Umbilical cord (tissue), 2 donors: ENCODE measurements around the gene KCNQ5. TPM values are rescaled to one million over a fixed set of nuclear protein-coding genes. Genes with fewer than 3 reads are reported as not detected.
"Not testable (repeated sequence)": the region's sequence is repeated elsewhere in the genome, so short reads cannot be mapped to it uniquely, and the experiment has no call there.

Source experiments
- DNase-seq: peaks from one replicate; pipeline ENCODE4 v3.0.0-alpha.2; 2015; ENCODE audit warnings: low spot score
- total RNA-seq: library from RNA; depleted of rRNA; stranded (reverse); fragments of >200 nt; gene quantifications from one replicate; pipeline ENCODE4 v1.2.3, GENCODE V29; 2014; ENCODE audit warnings: low replicate concordance; ENCODE audit not compliant: insufficient read depth

KCNQ5 gene
- total RNA-seq, 1 donor from 2014 or later, result 28.2 TPM

DNA sequence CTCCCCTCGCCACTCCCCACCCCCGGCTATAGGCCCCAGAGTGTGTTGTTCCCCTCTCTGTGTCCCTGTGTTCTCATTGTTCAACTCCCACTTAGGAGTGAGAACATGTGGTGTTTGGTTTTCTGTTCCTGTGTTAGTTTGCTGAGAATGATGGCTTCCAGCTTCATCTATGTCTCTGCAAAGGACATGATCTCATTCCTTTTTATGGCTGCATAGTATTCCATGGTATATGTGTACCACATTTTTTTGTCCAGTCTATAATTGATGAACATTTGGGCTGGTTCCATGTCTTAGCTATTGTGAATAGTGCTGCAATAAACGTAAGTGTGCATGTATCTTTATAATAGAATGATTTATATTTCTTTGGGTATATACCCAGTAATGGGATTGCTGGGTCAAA lies 276.4 kb downstream of the KCNQ5 start:
- not testable (repeated sequence) for DNase-seq

DNA sequence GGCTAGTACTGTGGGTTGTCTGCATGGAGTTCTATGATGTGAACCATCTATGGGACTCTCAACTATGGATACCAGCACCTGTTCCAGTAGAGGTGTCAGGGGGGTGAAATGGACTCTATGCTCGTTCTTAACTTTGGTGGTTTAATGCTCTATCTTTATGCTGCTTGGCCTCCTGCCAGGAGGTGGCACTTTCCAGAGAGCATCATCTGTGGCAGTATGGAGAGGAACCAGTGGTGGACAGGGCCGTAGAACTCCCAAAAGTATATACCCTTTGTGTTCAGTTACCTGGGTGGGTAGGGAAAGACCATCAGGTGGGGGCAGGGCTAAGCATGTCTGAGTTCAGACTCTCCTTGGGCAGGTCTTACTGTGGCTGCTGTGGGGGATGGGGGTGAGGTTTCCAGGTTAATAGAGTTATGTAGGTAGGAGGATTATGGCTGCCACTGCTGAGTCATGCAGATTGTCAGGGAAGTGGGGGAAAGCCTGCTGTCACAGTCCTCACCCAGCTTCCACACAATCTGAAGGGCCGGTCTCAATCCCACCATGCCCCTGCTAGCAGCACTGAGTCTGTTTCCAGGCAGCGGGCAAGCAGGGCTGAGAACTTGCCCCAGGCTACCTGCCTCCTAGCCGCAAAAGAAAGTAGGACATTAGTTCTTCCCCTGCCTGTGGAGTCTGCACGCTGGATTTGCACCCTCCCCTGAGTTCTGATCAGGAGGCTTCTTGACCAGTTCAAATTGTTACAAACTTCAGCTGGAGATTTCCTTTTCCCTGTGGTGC lies 284.0 kb downstream of the KCNQ5 start:
- DNase-seq, result no peak

DNA sequence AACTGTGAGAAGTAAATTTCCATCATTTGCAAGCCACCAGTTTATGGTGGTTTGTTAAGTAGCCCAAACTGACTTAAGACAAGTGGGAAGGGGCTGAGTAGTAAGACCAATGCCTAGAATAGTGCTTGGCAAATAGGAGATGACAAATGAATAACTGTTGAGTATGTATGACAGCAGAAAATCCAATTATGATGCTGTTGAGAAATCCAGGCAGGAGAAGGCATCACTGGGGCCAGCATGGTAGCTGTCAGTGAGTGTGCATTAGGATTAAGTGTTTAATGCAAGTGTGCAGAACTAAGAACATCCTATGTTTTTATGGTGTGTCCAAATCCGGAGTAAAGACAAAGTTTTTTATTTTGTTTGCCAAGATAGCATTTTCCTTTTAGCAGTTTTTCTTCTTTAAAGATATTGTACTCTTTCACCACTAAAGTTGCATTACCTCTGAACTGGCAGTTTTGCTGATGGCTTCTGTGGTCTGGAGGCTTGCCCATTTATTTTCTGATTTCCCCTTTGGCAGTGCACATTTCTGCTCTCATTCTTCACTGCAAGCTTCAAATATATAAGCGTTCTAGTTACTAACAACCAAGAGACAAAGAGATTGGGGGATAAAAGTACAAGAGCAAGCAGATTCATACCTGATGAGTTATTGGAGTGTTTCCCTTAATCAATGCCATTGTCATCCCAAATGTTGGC lies 289.7 kb downstream of the KCNQ5 start:
- peak; percentile 32 for DNase-seq

- peak; percentile 68 for DNase-seq
These were observed 291.9 kb downstream of the KCNQ5 start for GRCh38 chr6:72913797-72914196.

GRCh38 chr6:72916298-72916697 lies 294.4 kb downstream of the KCNQ5 start:
- DNase-seq, result peak; percentile 72

- peak; percentile 81 for DNase-seq
These were observed 295.0 kb downstream of the KCNQ5 start for GRCh38 chr6:72916906-72917305.

DNA sequence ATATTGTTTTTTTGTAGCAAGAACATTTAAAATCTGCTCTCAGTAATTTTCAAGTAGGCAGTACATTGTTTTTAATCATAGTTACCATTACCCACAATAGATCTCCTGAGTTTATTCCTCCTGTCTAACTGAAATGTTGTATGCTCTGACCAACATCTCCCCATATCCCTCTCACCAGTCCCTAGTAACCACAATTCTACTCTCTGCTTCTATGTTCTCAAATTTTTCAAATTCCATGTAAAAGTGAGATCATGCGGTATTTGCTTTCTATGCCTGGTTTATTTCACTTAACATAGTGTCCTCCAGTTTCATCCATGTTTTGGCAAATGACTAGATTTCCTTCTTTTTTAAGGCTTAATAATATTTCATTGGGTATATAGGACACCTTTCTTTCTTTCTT lies 300.5 kb downstream of the KCNQ5 start:
- no peak for DNase-seq

DNA sequence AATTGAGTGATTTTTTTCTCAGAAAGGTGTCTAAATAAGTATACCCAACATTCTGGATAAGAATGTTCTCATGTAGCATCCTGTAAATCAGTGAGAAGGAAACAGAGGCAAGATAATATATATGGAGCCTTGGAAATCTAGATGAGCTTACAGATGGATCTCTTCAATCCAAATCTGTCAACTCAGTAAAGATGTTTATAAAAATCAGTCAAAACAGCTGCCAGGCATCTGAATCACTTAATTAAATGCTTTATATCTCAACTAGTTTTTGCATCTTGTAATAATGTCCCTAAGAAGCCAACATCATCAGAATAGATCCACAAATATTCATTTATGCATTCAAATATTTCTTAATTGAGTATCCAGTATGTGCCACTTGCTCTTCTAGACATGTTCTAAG lies 303.3 kb downstream of the KCNQ5 start:
- no peak for DNase-seq

GRCh38 chr6:72930556-72931132 lies 308.8 kb downstream of the KCNQ5 start:
- no peak for DNase-seq

- no peak for DNase-seq
These were observed 309.5 kb downstream of the KCNQ5 start for GRCh38 chr6:72931325-72931887.

- no peak for DNase-seq
These were observed 311.4 kb downstream of the KCNQ5 start for GRCh38 chr6:72933233-72933632.

GRCh38 chr6:72936766-72937559 lies 315.1 kb downstream of the KCNQ5 start:
- no peak for DNase-seq

DNA sequence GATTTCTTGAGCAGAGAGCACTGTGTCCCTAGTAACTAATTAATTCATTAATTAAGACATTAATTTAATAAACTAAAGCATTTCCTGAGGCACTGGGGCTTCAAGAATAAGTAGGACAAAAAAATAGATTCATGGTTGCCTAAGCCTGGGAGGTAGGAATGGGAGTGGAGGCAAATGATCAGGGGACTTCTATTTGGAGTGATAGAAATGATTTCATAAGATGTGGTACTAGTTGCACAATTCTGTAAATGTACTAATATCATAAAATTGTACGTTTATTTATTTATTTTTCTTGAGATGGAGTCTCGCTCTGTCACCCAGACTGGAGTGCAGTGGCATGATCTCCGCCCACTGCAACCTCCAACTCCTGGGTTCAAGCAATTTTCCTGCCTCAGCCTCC lies 316.2 kb downstream of the KCNQ5 start:
- DNase-seq, result no peak

DNA sequence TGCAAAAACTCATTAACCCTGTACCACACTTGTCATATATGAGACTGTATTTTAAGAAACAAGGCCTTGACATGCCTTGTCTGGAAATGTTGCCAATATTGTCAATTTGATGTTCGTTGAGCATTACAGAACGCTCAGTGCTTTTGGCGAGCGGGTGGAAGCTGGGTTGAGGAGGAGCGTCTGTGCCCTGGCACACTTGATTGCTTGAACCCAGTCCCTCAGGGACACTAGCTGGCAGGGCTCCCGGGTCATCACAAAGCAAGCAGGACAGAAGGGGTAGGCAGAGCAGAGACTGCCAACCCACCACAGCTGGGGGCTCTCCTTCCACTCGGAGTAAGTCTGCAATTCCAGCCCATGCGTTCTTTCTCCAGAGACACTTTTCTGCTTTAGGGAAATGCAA lies 317.1 kb downstream of the KCNQ5 start:
- DNase-seq, result no peak

- no peak for DNase-seq
These were observed 318.4 kb downstream of the KCNQ5 start for GRCh38 chr6:72940265-72940664.

GRCh38 chr6:72941263-72941662 lies 319.4 kb downstream of the KCNQ5 start:
- no peak for DNase-seq

- no peak for DNase-seq
These were observed 319.9 kb downstream of the KCNQ5 start for GRCh38 chr6:72941751-72942150.

- no peak for DNase-seq
These were observed 321.8 kb downstream of the KCNQ5 start for GRCh38 chr6:72943699-72944098.

- DNase-seq, result no peak
These were observed 322.8 kb downstream of the KCNQ5 start for GRCh38 chr6:72944660-72945059.

DNA sequence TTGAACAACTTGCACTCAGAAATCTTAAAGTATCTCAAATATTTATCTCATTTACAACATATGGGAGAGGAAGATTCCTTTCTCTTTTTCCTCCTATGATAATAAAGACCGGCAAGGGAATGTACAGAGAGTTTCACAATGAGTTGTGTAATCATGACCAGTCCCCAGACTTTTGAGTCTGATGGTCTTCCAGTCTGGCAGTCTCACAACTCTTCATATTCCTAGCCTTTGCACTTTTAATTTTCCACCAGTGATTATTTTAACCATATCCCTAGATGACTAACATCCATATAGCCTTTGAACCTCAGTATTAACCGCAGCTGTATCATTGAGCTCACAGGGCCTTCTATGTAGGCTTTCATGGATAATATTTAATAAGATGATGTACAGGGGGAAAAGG lies 324.9 kb downstream of the KCNQ5 start:
- DNase-seq, result peak; percentile 71

DNA sequence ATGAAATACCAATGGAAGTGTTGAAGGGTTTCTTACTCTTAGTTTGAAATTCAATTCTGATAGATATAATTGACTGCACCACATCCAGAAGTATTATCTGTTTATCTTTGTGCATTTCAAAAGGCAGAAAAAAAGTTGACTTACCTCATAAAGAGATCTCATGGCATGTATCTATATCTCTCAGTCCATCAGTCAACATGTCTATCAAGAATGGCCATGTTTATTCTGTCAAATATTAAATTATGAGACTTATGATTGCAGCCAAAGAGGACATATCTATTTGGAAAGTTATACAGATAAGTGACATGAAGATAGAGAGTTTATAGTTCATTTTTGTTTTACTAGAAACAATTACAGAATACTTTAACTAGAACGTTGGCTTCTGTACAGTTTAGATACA lies 325.7 kb downstream of the KCNQ5 start:
- no peak for DNase-seq

GRCh38 chr6:72948153-72948552 lies 326.3 kb downstream of the KCNQ5 start:
- DNase-seq, result no peak
